GM13977 (cell line): ENCODE measurements around the gene LBX2.
"Not testable (repeated sequence)": the region's sequence is repeated elsewhere in the genome, so short reads cannot be mapped to it uniquely, and the experiment has no call there.

ENCODE experiments used
- DNase-seq: peaks from one replicate; pipeline ENCODE4 v3.0.0; 2012; ENCODE audit warnings: low spot score
- CTCF ChIP-seq: IDR thresholded peaks from 2 replicates; pipeline ENCODE4 v1.5.1; 2012; ENCODE audit warnings: mild to moderate bottlenecking, control low read depth; ENCODE audit not compliant: insufficient read depth; ENCODE audit errors: extremely low read depth, missing control alignments
- in situ Hi-C: fragments of 300-500 bp; cut with MboI; formaldehyde crosslinking; loops from one replicate; pipeline ENCODE4 v1.12.0; 2022; ENCODE audit warnings: low sequenced_read_pairs, low pct_unique_long_range_greater_than_20kb, mixed read lengths, inconsistent platforms; ENCODE audit not compliant: unreplicated experiment

The LBX2 gene

GRCh38 chr2:74461187-74462053, 38.0 kb downstream of the LBX2 start:
- no peak for DNase-seq
- in situ Hi-C loops = no loop called here
- peak; percentile 33 for TF ChIP-seq CTCF

GRCh38 chr2:74460187-74460586, 39.2 kb downstream of the LBX2 start:
- in situ Hi-C loops = not testable (repeated sequence)

GRCh38 chr2:74459503-74460118, 39.8 kb downstream of the LBX2 start:
- DNase-seq, in situ Hi-C loops: not testable (repeated sequence)

More at GRCh38 chr2:74460187-74460586, 39.2 kb downstream of the LBX2 start:
- not testable (repeated sequence) for DNase-seq

GRCh38 chr2:74458938-74459363, 40.5 kb downstream of the LBX2 start:
- in situ Hi-C loops = no loop called here
- DNase-seq = no peak

GRCh38 chr2:74458132-74458937, 41.1 kb downstream of the LBX2 start, which contains the start of gene WBP1:
WBP1 (plus strand) TSS chr2:74458438; CDS start chr2:74458603, 165 bp downstream.
- no peak for TF ChIP-seq CTCF
- peak; percentile 97 for DNase-seq
- in situ Hi-C loops = no loop called here

More at GRCh38 chr2:74458938-74459363, 40.5 kb downstream of the LBX2 start:
- TF ChIP-seq CTCF = no peak

- DNase-seq = peak; percentile 82
- in situ Hi-C loops = no loop called here
- TF ChIP-seq CTCF = no peak
Observed at GRCh38 chr2:74457549-74458131, 41.8 kb downstream of the LBX2 start.

GRCh38 chr2:74457129-74457548, 42.3 kb downstream of the LBX2 start:
- in situ Hi-C loops = no loop called here
- DNase-seq = no peak
- no peak for TF ChIP-seq CTCF
